ENCODE data around the gene RUNDC1. TPM values are rescaled to one million over a fixed set of nuclear protein-coding genes. Genes with fewer than 3 reads are reported as not detected.

Gene RUNDC1
- total RNA-seq, 2 donors from 2014 or later, result 18.7 to 22.3 TPM

DNA sequence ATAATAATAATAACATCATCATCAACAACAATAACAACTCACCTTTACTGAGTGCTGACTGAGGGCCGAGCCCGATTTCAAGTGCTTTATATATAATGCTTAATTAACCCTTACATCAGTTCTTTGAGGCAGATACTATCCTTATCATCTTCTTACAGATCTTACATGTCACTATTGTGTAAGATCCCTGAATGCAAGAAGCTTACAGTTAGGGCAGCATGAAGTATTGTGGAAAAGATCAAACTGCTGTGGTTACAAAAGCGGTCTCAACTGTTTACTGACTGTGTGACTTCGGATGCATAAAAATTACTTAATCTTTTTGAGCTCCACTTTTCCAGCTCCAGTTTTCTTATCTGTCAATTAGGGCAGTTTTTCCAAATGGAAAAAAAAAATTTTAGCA, 38.6 kb downstream of the RUNDC1 start:
- Histone ChIP-seq H3K4me1 (no peaks in the 10 kb centered on the region), H3K36me3 (no peaks in the 10 kb centered on the region), H3K9me3 (no peaks in the 10 kb centered on the region), H3K9ac (ENCODE audit: low read depth in 2 of 2, low read length in 2 of 2) (peak overlapping the region in 1 of 2 donors; percentile 26), H3K27me3 (no peaks in the 10 kb centered on the region), H3K27ac (peak overlapping the region; percentile 83), H3K4me3 (no peak overlapping the region)
- no peak for DNase-seq
- intact Hi-C loops (cut with DNase I), result no loop called here
- TF ChIP-seq, protein P1, sequence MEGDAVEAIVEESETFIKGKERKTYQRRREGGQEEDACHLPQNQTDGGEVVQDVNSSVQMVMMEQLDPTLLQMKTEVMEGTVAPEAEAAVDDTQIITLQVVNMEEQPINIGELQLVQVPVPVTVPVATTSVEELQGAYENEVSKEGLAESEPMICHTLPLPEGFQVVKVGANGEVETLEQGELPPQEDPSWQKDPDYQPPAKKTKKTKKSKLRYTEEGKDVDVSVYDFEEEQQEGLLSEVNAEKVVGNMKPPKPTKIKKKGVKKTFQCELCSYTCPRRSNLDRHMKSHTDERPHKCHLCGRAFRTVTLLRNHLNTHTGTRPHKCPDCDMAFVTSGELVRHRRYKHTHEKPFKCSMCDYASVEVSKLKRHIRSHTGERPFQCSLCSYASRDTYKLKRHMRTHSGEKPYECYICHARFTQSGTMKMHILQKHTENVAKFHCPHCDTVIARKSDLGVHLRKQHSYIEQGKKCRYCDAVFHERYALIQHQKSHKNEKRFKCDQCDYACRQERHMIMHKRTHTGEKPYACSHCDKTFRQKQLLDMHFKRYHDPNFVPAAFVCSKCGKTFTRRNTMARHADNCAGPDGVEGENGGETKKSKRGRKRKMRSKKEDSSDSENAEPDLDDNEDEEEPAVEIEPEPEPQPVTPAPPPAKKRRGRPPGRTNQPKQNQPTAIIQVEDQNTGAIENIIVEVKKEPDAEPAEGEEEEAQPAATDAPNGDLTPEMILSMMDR (IDR thresholded peaks at IDR 0.05), result no peak

DNA sequence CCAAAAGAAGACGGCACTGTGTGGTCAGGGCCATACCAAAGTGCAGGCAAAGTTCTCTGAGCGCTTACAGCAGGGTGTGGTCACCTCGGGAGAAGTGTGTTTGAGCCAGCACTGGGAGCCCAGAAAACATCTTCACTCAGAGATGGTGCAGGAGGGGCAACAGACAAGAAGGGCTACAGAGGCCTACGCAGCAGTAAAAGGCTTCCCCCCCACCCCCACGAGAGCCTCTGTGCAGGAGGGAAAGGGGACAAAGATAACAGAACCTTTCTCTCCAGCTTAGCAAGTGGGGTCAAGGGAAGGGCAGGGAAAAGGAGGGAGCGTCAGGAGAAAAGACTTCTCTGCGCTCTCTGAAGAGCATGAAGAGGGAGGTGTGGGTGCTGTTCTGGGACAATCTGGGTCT, 39.1 kb downstream of the RUNDC1 start:
- Histone ChIP-seq H3K4me3 (no peak overlapping the region), H3K4me1 (no peaks in the 10 kb centered on the region), H3K9me3 (no peaks in the 10 kb centered on the region), H3K27ac (peak overlapping the region; percentile 83), H3K27me3 (no peaks in the 10 kb centered on the region), H3K36me3 (no peaks in the 10 kb centered on the region), H3K9ac (ENCODE audit: low read depth in 2 of 2, low read length in 2 of 2) (peak overlapping the region in 1 of 2 donors; percentile 51)
- TF ChIP-seq, protein P1 (IDR thresholded peaks at IDR 0.05), result no peak
- DNase-seq, result no peak
- intact Hi-C loops (cut with DNase I), result no loop called here

DNA sequence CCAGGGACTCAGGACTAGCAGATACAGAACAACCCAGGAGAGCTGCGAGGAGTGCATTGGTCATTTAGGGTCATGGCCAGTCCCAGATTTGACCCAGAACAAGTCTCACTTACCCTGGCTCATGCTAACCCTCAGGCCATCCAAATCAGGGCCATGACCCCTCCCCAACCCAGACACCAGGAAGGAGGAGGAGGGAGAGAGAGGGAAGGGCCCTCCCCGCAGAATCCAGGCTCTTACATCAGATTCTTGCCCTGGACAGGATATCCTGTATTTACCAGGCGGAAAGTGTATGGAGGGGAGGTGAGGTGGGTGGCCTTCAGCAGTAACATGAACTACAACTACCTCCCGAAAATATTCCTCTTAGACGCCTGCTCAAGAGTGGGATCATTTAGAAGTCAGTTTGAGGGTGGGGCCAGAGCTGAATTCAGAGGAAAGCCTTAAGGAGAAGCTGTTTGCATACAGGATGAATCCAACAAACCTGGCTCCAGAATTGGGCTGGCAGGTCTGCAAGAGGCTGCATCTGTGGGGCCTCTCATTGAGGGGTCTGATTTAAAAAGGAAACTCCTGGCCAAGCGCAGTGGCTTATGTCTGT, 39.8 kb downstream of the RUNDC1 start:
- no peak overlapping the region for H3K4me3 ChIP-seq
- intact Hi-C loops (cut with DNase I), result loop anchor here (10.0 kb wide), 2 partner anchors 295 to 325 kb away; no protein-coding TSS in a partner anchor
- H3K27me3 ChIP-seq, result no peaks in the 10 kb centered on the region
- H3K4me1 ChIP-seq, result no peaks in the 10 kb centered on the region
- DNase-seq, result no peak
- peak overlapping the region in 1 of 2 donors; percentile 51 for H3K9ac ChIP-seq (ENCODE audit: low read depth in 2 of 2, low read length in 2 of 2)
- TF ChIP-seq, protein P1 (IDR thresholded peaks at IDR 0.05), result no peak
- no peaks in the 10 kb centered on the region for H3K36me3 ChIP-seq
- H3K9me3 ChIP-seq, result no peaks in the 10 kb centered on the region
- peak overlapping the region; percentile 83 for H3K27ac ChIP-seq

DNA sequence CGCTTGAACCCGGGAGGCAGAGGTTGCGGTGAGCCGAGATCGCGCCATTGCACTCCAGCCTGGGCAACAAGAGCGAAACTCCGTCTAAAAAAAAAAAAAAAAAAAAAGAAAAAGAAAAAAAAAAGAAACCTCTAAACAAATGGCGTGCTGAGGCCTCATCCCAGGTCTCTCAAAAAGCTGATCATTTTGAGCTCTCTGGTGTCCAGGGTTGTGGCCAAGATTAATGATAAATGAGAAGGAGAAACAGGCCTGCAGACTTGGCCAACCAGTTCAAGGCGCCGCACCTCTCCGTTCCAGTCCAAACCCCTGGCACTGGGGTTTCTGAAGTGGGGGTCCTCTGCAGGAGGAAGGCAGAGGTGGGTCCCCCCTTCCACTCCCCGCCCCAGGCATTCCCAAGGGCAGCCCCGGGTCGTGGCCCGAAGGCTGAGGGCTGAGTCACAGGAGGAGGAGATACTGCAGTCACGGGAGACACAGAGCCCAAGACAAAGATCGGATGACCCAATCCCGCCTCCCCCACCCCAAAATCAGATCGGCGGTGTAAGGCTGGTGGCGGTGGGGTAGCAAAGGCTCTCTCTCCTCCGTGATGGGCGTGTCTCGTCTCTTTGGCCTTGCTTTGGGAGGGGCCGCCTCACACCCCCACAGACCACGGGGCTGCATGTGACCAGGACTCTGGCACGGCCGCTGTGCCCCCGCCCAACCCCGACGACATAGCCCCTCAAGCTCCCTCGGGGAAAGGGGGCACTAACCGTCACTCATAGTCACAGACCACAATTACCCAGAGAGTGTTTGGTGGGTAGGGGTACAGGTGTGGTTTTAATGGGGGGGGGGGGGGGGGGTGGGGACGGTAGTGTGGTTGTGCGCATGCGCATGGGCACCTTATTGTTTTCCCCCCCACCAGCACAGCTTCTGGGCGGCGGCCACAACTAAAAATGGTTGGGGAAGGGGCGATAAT, 40.7 kb downstream of the RUNDC1 start:
- no peaks in the 10 kb centered on the region for H3K9me3 ChIP-seq
- no peaks in the 10 kb centered on the region for H3K27me3 ChIP-seq
- DNase-seq, result peak; percentile 69
- intact Hi-C loops (cut with DNase I), result loop anchor here (10.0 kb wide), 2 partner anchors 294 to 324 kb away; no protein-coding TSS in a partner anchor
- peak overlapping the region; percentile 90 to 97 for H3K9ac ChIP-seq (ENCODE audit: low read depth in 2 of 2, low read length in 2 of 2)
- peak overlapping the region; percentile 83 for H3K27ac ChIP-seq
- H3K36me3 ChIP-seq, result no peaks in the 10 kb centered on the region
- TF ChIP-seq, protein P1 (IDR thresholded peaks at IDR 0.05), result no peak
- no peaks in the 10 kb centered on the region for H3K4me1 ChIP-seq
- peak overlapping the region; percentile 99 for H3K4me3 ChIP-seq

DNA sequence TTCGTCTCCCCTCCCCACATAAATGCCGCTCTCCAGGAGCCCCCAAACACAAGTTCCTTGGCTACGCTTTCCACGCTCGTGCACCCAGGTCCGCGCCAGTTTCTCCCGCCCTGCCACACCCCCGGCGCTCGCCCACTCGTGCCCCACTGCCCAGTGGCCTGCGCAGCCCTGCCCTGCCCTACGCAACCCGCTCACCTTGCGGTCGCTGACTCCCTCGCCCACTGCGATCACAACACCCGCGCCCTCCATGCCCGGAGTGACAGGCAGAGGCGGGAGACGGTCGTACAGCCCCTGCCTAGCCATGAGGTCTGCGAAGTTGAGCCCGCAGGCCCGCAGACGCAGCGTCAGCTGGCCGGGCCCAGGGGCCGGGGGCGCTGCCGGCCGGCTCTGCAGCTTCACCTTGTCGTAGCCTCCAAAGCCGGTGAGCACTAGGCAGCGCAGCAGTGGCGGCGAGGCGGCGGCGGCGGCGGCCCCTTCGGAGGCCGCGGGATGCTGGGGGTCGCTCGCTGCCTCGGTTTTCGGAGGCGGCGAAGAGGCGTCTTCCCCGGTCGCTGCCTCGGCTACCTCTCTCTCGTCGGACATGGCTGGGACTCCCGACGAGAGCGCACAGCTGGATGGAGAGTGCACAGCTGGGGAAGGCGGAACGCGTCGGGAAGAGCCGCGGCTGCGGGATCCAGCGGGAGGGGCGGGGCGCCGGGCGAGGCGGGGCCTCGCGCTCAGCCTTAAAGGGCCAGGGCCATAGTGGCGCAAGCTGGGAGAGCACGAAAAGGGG, 41.6 kb downstream of the RUNDC1 start, which contains the start of gene VAT1:
Gene VAT1 (minus strand): TSS at position 645 of the 772 bp plus-strand sequence. CDS start 63 bp downstream, at position 582.
- Histone ChIP-seq H3K27ac (peak within 1 kb of the TSS; percentile 83), H3K36me3 (no peaks in the 10 kb centered on the region), H3K4me3 (peak within 1 kb of the TSS; percentile 99), H3K4me1 (no peaks in the 10 kb centered on the region), H3K9me3 (no peaks in the 10 kb centered on the region), H3K27me3 (no peaks in the 10 kb centered on the region), H3K9ac (ENCODE audit: low read depth in 2 of 2, low read length in 2 of 2) (peak within 1 kb of the TSS; percentile 90 to 97)
- TF ChIP-seq, protein P1 (IDR thresholded peaks at IDR 0.05), result no peak
- DNase-seq, result peak; percentile 87
- intact Hi-C loops (cut with DNase I), result loop anchor here (10.0 kb wide), 2 partner anchors 293 to 323 kb away; no protein-coding TSS in a partner anchor
